B cell (primary cell): ENCODE results near the gene ARMC12. TPM values are rescaled to one million over a fixed set of nuclear protein-coding genes. Genes with fewer than 3 reads are reported as not detected.

ENCODE experiments used
- ATAC-seq: fragments of 200-7000 bp; cut with Tn5 transposase; one replicate; pipeline ENCODE4 v1.10.0; 2021; ENCODE audit warnings: low read depth, mild to moderate bottlenecking, moderate number of reproducible peaks, moderate library complexity
- CTCF ChIA-PET: fragments of 350-600 bp; sonication (Branson Sonifier 250); formaldehyde crosslinking; loops from one replicate; lab custom pipeline; 2021; ENCODE audit warnings: antibody characterized with exemption, inconsistent platforms; lab: Charles Lee
- POLR2A ChIA-PET: fragments of 350-600 bp; sonication (Branson Sonifier 250); formaldehyde crosslinking; loops from one replicate; lab custom pipeline; 2021; ENCODE audit warnings: antibody characterized with exemption; lab: Charles Lee
- DNase-seq: peaks from one replicate; pipeline ENCODE4 v3.0.0; 2013
- H2AFZ ChIP-seq: 2 replicates; pipeline ENCODE4 v1.6.1; 2012; ENCODE audit warnings: mild to moderate bottlenecking, low read depth, low read length; ENCODE audit not compliant: insufficient read depth, poor library complexity, severe bottlenecking
- H3K27ac ChIP-seq, 2 donors: 1 replicate in 1 of 2; 2 replicates in 1 of 2; pipeline ENCODE4 v1.5.1; 2012 to 2013; ENCODE audit warnings: low read length in 2 of 2, mild to moderate bottlenecking in 2 of 2, moderate library complexity in 1 of 2
- H3K27me3 ChIP-seq, 4 experiments: fragments of 200-600 bp in 1 of 4; sonication (generic) in 1 of 4; replicated peaks in 1 of 4; 1 replicate in 2 of 4; 2 replicates in 2 of 4; pipeline versions ENCODE4 v1.6.1 to v1.7.0; 2013 to 2016; ENCODE audit warnings: low read length in 3 of 4, mild to moderate bottlenecking in 2 of 4, mixed read lengths in 1 of 4, moderate library complexity in 1 of 4; ENCODE audit not compliant: insufficient read depth in 4 of 4, control insufficient read depth in 3 of 4; ENCODE audit errors: control extremely low read depth in 1 of 4
- H3K36me3 ChIP-seq, 2 experiments: replicated peaks in 1 of 2; 1 replicate in 1 of 2; 2 replicates in 1 of 2; pipeline versions ENCODE4 v1.6.1 to v1.7.1; 2013; ENCODE audit warnings: low read length in 1 of 2; ENCODE audit not compliant: insufficient read depth in 2 of 2, control insufficient read depth in 1 of 2; ENCODE audit errors: control extremely low read depth in 1 of 2, extremely low read depth in 1 of 2
- H3K4me1 ChIP-seq, 2 donors: fragments of 200-600 bp in 1 of 2; sonication (generic) in 1 of 2; 1 replicate in 1 of 2; 2 replicates in 1 of 2; pipeline versions ENCODE4 v1.5.1 to v1.6.1; 2013 to 2017; ENCODE audit warnings: low read length in 2 of 2; ENCODE audit not compliant: control insufficient read depth in 2 of 2, insufficient read depth in 2 of 2
- H3K4me2 ChIP-seq: replicated peaks from 2 replicates; pipeline ENCODE3; 2012; ENCODE audit warnings: mild to moderate bottlenecking, low read depth, low read length; ENCODE audit not compliant: poor library complexity, severe bottlenecking
- H3K4me3 ChIP-seq, 5 experiments: fragments of 200-600 bp in 1 of 5; sonication (generic) in 1 of 5; 1 replicate in 3 of 5; 2 replicates in 2 of 5; pipeline versions ENCODE4 v1.5.1 to v1.7.0; 2011 to 2016; ENCODE audit warnings: low read length in 4 of 5, mild to moderate bottlenecking in 4 of 5, low read depth in 2 of 5, control low read depth in 1 of 5, moderate library complexity in 1 of 5; ENCODE audit not compliant: insufficient read depth in 1 of 5; ENCODE audit errors: control extremely low read depth in 1 of 5, extremely low read depth in 1 of 5
- H3K79me2 ChIP-seq: fragments of 200-600 bp; sonication (generic); one replicate; pipeline ENCODE4 v1.6.0; 2016; ENCODE audit warnings: low read length; ENCODE audit not compliant: control insufficient read depth, insufficient read depth
- H3K9ac ChIP-seq: fragments of 200-600 bp; sonication (generic); 2 replicates; pipeline ENCODE4 v1.6.1; 2017; ENCODE audit warnings: mild to moderate bottlenecking, low read length, moderate library complexity
- H3K9me3 ChIP-seq, 3 donors: one replicate each; pipeline versions ENCODE4 v1.6.1 to v1.7.1; 2013; ENCODE audit warnings: low read length in 2 of 3; ENCODE audit not compliant: control insufficient read depth in 2 of 3, insufficient read depth in 1 of 3; ENCODE audit errors: control extremely low read depth in 1 of 3
- H4K20me1 ChIP-seq: 2 replicates; pipeline ENCODE4 v1.6.0; 2012; ENCODE audit warnings: mild to moderate bottlenecking, low read length; ENCODE audit not compliant: insufficient read depth, control insufficient read depth, poor library complexity, severe bottlenecking
- H3K27ac Mint-ChIP-seq: one replicate; pipeline ENCODE4 v1.8.0; 2021; ENCODE audit warnings: mixed read lengths
- H3K27me3 Mint-ChIP-seq: one replicate; pipeline ENCODE4 v1.8.0; 2021; ENCODE audit warnings: mixed read lengths
- H3K4me1 Mint-ChIP-seq: one replicate; pipeline ENCODE4 v1.8.0; 2021; ENCODE audit warnings: mixed read lengths
- H3K4me3 Mint-ChIP-seq: one replicate; pipeline ENCODE4 v1.8.0; 2021; ENCODE audit warnings: mixed read lengths
- H3K9me3 Mint-ChIP-seq: one replicate; pipeline ENCODE4 v1.8.0; 2022; ENCODE audit warnings: mixed read lengths; ENCODE audit not compliant: insufficient read depth
- EZH2 ChIP-seq: IDR thresholded peaks from 2 replicates; pipeline ENCODE4 v1.6.1; 2012; ENCODE audit warnings: borderline replicate concordance, low read depth, mild to moderate bottlenecking, moderate library complexity, low read length; ENCODE audit not compliant: insufficient read depth, poor library complexity, severe bottlenecking
- WGBS: methylation state at CpG from one replicate; pipeline ENCODE4 v1.1.5; 2013; ENCODE audit warnings: missing lambda C conversion rate; ENCODE audit not compliant: insufficient coverage; 5-methylcytosine and 5-hydroxymethylcytosine counted together
- intact Hi-C: fragments of 100-400 bp; cut with micrococcal nuclease; formaldehyde crosslinking; loops from one replicate; pipeline ENCODE4 v1.10.0; 2022
- polyA plus RNA-seq: library from polyadenylated mRNA; depleted of rRNA; stranded (reverse); fragments of >200 nt; gene quantifications from 2 replicates; pipeline ENCODE4 v1.2.3, GENCODE V29; 2012
- total RNA-seq, 2 donors: library from RNA; stranded (reverse); fragments of 120-200 nt in 1 of 2; gene quantifications; 1 replicate in 1 of 2; 2 replicates in 1 of 2; pipeline versions ENCODE4 v1.2.3 to v1.2.4, GENCODE V29; 2013 to 2022
- TF ChIP-seq, protein P1 (sequence below): fragments of 200-600 bp; IDR thresholded peaks from one replicate; pipeline ENCODE4 v1.8.0; 2022; ENCODE audit warnings: antibody characterized with exemption, mild to moderate bottlenecking

The ARMC12 gene
- total and polyA plus RNA-seq, 2 donors (not counting 1 experiment from before 2014, with no cell fraction given) = 0.52 to 2.8 TPM

DNA sequence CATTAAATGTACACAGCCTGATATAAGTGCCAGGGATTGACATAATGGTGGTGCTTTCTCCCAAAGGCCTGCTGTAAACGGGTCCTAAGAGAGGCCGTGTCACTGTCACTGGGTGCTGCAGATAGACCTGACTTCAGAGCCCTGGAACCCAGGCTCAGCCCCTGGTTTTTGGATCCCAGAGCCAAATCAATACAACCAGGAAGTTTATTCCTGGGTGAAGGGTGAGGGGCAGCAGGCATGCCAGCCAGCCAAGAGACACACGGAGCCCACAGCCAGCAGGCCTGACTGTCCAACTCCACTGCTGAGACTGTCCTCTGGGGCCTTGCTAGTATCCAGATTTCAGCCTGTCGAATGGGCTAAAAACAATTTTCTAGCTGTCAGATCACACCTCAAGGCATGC, 12.8 kb upstream of the ARMC12 start:
- Histone ChIP-seq H2AFZ (no peak overlapping the region), H3K4me1 (peaks cover 46 to 71% of the 10 kb centered on the region in 2 donors), H3K36me3 (no peaks in the 10 kb centered on the region), H3K79me2 (no peaks in the 10 kb centered on the region), H3K4me3 (no peak overlapping the region), H3K4me2 (no peak overlapping the region), H3K9ac (no peak overlapping the region), H3K27ac (no peak overlapping the region), H4K20me1 (no peaks in the 10 kb centered on the region), H3K9me3 (no peaks in the 10 kb centered on the region), H3K27me3 (peaks cover 0 to 17% (median 5%) of the 10 kb centered on the region in 4 experiments)
- H3K9me3 Mint-ChIP-seq = no peaks in the 10 kb centered on the region
- TF ChIP-seq EZH2 = no peak
- TF ChIP-seq, protein P1, sequence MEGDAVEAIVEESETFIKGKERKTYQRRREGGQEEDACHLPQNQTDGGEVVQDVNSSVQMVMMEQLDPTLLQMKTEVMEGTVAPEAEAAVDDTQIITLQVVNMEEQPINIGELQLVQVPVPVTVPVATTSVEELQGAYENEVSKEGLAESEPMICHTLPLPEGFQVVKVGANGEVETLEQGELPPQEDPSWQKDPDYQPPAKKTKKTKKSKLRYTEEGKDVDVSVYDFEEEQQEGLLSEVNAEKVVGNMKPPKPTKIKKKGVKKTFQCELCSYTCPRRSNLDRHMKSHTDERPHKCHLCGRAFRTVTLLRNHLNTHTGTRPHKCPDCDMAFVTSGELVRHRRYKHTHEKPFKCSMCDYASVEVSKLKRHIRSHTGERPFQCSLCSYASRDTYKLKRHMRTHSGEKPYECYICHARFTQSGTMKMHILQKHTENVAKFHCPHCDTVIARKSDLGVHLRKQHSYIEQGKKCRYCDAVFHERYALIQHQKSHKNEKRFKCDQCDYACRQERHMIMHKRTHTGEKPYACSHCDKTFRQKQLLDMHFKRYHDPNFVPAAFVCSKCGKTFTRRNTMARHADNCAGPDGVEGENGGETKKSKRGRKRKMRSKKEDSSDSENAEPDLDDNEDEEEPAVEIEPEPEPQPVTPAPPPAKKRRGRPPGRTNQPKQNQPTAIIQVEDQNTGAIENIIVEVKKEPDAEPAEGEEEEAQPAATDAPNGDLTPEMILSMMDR = no peak
- peaks cover 55% of the 10 kb centered on the region for H3K4me1 Mint-ChIP-seq
- no peak overlapping the region for H3K27ac Mint-ChIP-seq
- CTCF ChIA-PET = interaction anchor here (1.0 kb wide), 1 partner anchor 9 kb away, joined by 3 read pairs; no protein-coding TSS in a partner anchor
- intact Hi-C loops = no loop called here
- no peak overlapping the region for H3K4me3 Mint-ChIP-seq
- DNase-seq = no peak
- no peak for ATAC-seq
- POLR2A ChIA-PET = no interaction called here
- H3K27me3 Mint-ChIP-seq = peaks cover 6% of the 10 kb centered on the region
- 93% methylated on average over 3 of the region's 4 CpGs for WGBS

DNA sequence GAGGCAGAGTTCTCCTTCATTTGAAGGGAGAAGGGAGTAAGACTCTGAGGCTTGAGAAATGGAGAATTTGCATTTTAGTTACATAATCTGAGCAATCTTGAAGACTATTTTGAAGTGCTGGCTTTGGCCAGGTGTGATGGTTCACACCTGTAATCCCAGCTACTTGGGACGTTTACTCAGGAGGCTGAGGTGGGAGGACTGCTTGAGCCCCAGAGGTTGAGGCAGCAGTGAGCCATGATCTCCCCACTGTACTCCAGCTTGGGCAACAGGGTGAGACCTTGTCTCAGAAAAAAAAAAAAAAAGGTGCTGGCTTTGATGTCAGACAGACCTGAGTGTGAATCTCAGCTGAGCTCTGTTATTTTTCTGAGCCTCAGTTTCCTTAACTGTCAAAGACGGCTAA, 12.4 kb upstream of the ARMC12 start:
- H3K4me2 ChIP-seq = no peak overlapping the region
- H2AFZ ChIP-seq = no peak overlapping the region
- no peaks in the 10 kb centered on the region for H3K9me3 ChIP-seq
- DNase-seq (no peak), ATAC-seq (no peak)
- CTCF ChIA-PET = interaction anchor here (1.0 kb wide), 1 partner anchor 9 kb away, joined by 3 read pairs; no protein-coding TSS in a partner anchor
- no peak overlapping the region for H3K27ac Mint-ChIP-seq
- H3K36me3 ChIP-seq = no peaks in the 10 kb centered on the region
- no peaks in the 10 kb centered on the region for H3K79me2 ChIP-seq
- peaks cover 55% of the 10 kb centered on the region for H3K4me1 Mint-ChIP-seq
- peaks cover 46 to 71% of the 10 kb centered on the region in 2 donors for H3K4me1 ChIP-seq
- no peak overlapping the region for H3K27ac ChIP-seq
- POLR2A ChIA-PET = interaction anchor here (0.7 kb wide), 1 partner anchor 1656 kb away, joined by 6 read pairs; no protein-coding TSS in a partner anchor
- no CpG with 5 or more reads among the region's 2 CpGs for WGBS
- no peaks in the 10 kb centered on the region for H3K9me3 Mint-ChIP-seq
- H3K4me3 Mint-ChIP-seq = no peak overlapping the region
- no peak overlapping the region for H3K9ac ChIP-seq
- peaks cover 0 to 17% (median 5%) of the 10 kb centered on the region in 4 experiments for H3K27me3 ChIP-seq
- intact Hi-C loops = no loop called here
- H4K20me1 ChIP-seq = no peaks in the 10 kb centered on the region
- TF ChIP-seq, protein P1 = no peak
- no peak for TF ChIP-seq EZH2
- H3K27me3 Mint-ChIP-seq = peaks cover 6% of the 10 kb centered on the region
- no peak overlapping the region for H3K4me3 ChIP-seq
